ENCODE data around the gene RSPO1.

The RSPO1 gene

DNA sequence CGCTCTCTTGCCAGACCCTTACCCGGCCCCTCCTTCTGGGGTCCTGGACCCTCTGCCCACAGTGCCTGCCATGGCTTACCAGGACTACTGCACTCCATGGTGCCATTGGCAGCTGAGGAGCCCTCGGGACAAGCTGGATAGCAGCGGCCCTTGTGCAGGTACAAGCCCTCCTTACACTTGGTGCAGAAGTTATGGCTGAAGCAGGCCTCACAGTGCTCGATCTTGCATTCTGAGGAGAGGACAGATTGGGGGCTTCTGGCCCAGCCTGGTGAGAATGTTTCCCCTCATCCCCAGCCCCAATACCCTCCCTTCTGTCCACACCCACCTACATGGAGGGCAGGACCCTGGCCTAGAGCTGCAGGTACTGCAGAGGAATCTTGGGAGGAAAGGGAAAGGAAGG, 20.6 kb downstream of the RSPO1 start:
- Mint-ChIP-seq H3K27me3 (peaks cover 50% of the 10 kb centered on the region), H3K27ac (no peak overlapping the region), H3K9me3 (no peaks in the 10 kb centered on the region), H3K4me1 (no peaks in the 10 kb centered on the region), H3K36me3 (no peaks in the 10 kb centered on the region), H3K4me3 (no peak overlapping the region)
- ATAC-seq, result no peak

DNA sequence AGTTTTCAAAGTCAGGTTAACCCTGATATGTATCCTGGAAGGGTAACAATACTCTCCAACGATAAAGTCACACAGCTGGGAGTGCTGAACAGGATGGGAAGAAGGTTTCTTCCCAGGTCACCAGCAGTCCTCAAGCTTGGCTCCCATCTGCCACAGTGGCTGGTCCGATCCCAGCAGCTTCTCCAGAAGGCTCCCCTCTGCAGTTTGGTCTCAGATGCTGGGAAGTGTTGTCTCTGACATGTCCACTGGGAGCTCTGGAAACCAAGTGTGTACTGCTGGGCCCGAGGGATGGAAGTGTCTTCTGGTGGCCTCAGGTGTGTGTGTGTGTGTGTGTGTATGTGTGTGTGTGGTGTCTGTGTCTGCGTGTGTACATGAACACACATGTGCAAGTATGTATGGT, 22.5 kb downstream of the RSPO1 start:
- Mint-ChIP-seq H3K9me3 (no peaks in the 10 kb centered on the region), H3K27ac (no peak overlapping the region), H3K27me3 (peaks cover 34% of the 10 kb centered on the region), H3K4me3 (no peak overlapping the region), H3K36me3 (no peaks in the 10 kb centered on the region), H3K4me1 (no peaks in the 10 kb centered on the region)
- ATAC-seq, result no peak

DNA sequence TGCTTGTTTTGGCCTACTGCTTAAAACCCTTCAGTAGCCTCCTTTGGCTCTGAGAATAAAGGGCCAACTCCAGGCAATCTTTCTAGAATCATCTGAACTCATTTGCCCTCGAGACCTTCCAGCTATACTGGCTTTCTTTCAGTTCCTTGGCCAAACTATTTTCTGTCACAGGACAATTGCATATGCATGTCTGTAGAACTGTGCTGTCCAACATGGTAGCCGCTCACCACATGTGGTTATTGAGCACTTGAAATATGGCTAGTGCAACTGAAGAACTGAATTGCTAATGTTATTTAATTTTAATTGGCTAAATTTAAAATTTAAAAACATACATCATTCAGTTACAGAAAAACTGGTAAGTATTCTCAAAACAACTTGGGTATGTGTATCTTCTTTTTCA, 24.7 kb downstream of the RSPO1 start:
- no peaks in the 10 kb centered on the region for H3K9me3 Mint-ChIP-seq
- H3K27me3 Mint-ChIP-seq, result peaks cover 25% of the 10 kb centered on the region
- no peak overlapping the region for H3K27ac Mint-ChIP-seq
- ATAC-seq, result no peak
- no peaks in the 10 kb centered on the region for H3K36me3 Mint-ChIP-seq
- no peak overlapping the region for H3K4me3 Mint-ChIP-seq
- H3K4me1 Mint-ChIP-seq, result no peaks in the 10 kb centered on the region

- Mint-ChIP-seq H3K27me3 (peaks cover 28% of the 10 kb centered on the region), H3K4me1 (no peaks in the 10 kb centered on the region), H3K9me3 (no peaks in the 10 kb centered on the region), H3K27ac (no peak overlapping the region), H3K4me3 (no peak overlapping the region), H3K36me3 (no peaks in the 10 kb centered on the region)
- no peak for ATAC-seq
Measured at GRCh38 chr1:37609002-37609401, 25.7 kb downstream of the RSPO1 start.

DNA sequence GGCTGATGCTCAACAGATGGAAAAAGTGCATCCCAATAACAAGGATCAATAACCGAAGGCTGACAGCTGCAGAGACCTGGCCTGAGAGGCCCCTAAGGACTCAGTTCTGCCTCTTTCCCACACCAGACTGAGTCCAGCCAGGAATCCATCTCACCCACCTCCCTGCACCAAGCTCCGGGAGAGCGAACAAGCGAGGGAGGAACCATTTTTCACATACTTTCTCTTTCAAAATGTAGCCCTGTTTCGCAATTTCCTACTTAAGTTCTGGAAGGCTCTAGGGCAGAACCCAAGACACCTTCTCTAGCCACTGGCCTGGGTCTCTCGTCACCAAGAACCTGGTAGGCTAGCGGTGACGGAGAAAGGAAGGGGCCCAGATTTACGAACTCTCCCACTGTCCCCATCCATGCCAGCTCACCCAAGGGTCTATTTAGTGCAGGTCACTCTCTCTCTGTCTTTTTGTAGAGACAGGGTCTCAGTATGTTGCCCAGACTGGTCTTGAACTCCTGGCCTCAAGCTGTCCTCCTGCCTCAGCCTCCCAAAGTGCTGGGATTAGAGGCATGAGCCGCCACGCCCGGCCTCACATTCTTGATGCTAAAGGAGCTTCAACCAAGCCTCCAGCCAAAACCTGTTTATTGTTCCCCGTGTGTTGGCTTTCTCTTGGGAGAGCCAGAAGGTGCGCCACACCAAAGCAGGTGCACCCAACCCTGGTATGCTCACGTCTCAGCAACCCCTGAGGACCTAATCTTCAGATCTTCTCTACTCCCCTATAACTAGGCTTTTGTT, 28.0 kb downstream of the RSPO1 start:
- Mint-ChIP-seq H3K36me3 (no peaks in the 10 kb centered on the region), H3K4me3 (no peak overlapping the region), H3K27me3 (peaks cover 22% of the 10 kb centered on the region), H3K9me3 (no peaks in the 10 kb centered on the region), H3K4me1 (peaks cover 6% of the 10 kb centered on the region), H3K27ac (no peak overlapping the region)
- ATAC-seq, result no peak

DNA sequence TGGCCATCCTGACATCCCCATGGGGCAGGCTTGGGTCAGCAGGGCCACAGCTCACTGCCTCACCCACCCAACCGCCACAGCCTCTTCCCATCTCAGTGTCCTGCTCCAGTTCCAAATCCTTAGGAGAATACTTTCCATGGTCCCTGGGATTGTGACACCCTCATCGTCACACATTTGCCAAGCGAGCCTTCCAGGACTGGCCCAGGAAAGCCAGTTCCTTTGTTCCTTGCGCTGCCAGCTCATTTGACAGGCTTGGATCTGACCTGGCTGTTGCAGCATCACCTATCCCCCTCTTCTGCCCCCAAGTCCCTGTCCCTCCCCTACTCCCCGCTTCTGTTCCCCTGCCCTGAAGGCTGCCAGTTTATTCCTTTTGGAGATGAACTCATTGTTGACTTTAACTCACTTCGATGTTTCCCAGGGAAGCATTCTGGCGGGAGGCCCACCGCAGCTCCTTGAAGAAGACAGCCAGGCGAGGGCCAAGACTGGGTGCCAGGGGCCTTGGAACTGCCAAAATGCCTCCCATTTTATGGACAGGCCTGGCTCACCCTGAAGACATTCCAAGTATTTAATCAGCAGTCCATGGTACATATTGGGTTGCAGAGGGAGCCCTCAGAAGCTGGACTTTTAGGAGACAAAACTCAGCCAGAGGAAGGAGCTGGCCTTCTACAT, 28.8 kb downstream of the RSPO1 start:
- ATAC-seq, result no peak
- H3K4me3 Mint-ChIP-seq, result no peak overlapping the region

DNA sequence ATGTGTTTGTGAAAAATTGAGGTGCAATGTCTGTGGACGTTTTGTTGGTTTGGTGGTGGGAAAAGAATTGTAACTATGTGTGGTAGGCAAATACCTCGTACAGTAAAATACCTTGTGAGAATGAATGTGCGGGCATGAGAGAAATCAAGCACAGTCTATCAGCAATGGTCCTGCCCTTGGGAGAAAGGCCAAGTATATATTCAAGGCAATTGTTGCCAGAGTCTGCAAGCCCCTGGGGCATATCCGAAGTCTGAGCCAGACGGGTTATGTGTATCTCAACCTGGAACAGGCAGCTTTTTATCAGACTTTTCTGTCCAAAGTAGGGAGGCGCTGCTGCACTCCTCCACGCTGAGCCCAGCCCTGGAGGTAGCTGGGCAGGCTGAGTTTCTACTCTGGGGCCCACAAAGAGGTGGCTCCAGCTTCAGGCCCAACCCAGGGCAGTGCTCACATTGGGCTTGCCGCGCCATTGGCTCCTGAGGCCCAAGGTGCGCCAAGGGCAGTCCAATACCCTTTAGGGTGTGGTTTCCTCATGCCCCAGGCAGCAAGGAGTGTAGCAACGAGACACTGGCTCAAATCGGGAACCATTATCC, 29.5 kb downstream of the RSPO1 start:
- ATAC-seq, result no peak
- H3K4me3 Mint-ChIP-seq, result no peak overlapping the region
- no peaks in the 10 kb centered on the region for H3K9me3 Mint-ChIP-seq
- no peak overlapping the region for H3K27ac Mint-ChIP-seq
- peaks cover 22% of the 10 kb centered on the region for H3K27me3 Mint-ChIP-seq
- peaks cover 6% of the 10 kb centered on the region for H3K4me1 Mint-ChIP-seq
- no peaks in the 10 kb centered on the region for H3K36me3 Mint-ChIP-seq

More for the DNA sequence above, 28.8 kb downstream of the RSPO1 start:
- Mint-ChIP-seq H3K36me3 (no peaks in the 10 kb centered on the region), H3K9me3 (no peaks in the 10 kb centered on the region), H3K27me3 (peaks cover 22% of the 10 kb centered on the region), H3K4me1 (peaks cover 6% of the 10 kb centered on the region), H3K27ac (no peak overlapping the region)

DNA sequence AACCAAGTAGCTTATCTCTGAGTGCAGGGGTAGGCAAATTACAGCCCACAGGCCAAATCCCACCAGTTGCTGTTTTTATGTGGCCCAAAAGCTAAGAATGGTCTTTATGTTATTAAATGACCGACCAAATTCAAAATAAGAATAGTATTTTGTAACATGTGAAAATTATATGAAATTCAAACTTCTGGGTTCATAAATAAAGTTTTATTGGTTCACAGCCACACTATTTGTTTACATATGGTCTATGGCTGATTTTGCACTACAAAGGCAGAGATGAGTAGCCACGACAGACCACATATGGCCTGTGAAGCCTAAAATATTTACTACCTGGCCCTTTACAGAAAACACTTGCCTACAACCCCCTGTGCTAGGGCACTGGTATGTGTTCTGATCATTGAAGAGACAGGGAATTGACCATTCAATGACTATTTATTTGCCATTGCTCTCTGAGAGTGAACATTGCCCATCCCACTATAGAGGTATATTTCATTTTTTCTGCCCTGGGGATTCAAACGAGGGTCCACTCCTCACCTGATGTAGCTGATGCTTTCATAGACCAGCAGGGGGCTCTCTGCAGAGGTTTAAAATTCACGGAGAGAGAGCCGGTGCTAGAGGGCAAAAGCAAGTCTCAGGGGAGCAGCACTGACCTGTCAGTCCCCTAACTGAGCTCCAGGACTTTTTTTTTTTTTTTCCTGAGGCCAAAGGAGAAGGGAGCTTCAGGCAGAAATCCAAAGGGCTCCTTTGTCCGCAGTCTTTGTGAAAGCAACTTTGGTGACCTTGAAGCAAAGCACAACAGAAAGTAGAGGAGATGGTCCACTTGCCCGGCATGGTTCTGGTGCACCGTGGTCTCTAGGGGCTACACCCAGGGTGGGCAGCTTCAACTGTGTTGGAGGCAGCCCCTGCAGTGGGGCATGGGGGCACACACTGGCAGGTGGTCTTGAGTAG, 31.7 kb downstream of the RSPO1 start:
- peak; percentile 45 for ATAC-seq
- Mint-ChIP-seq H3K4me1 (peaks cover 6% of the 10 kb centered on the region), H3K27me3 (peaks cover 22% of the 10 kb centered on the region), H3K9me3 (no peaks in the 10 kb centered on the region), H3K27ac (no peak overlapping the region), H3K36me3 (no peaks in the 10 kb centered on the region), H3K4me3 (peak overlapping the region; percentile 28)

DNA sequence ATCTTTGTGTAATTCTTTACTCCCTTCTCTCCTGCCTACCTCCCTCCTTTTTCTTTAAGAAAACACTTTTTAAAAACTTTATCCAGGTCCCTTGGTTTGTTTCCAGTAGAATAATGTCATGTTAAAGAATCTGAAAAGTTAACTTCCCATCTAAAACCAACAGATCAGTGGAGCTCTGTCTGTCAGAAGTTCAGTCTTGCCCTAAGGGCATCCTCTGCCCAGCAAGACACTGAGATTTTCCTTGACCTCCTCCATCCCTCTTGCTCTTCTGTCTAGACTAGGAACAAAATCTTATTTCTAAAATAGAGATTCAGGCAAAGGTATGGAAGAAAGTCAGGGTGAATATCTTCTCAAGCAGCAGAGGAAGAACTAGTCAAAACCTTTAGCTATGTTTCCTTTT, 33.3 kb downstream of the RSPO1 start:
- no peak for ATAC-seq
- Mint-ChIP-seq H3K27me3 (peaks cover 21% of the 10 kb centered on the region), H3K4me3 (no peak overlapping the region), H3K4me1 (peaks cover 9% of the 10 kb centered on the region), H3K36me3 (no peaks in the 10 kb centered on the region), H3K27ac (no peak overlapping the region), H3K9me3 (no peaks in the 10 kb centered on the region)

GRCh38 chr1:37599940-37600339, 34.8 kb downstream of the RSPO1 start:
- Mint-ChIP-seq H3K4me3 (no peak overlapping the region), H3K27me3 (peaks cover 11% of the 10 kb centered on the region), H3K4me1 (peaks cover 23% of the 10 kb centered on the region), H3K36me3 (no peaks in the 10 kb centered on the region), H3K27ac (no peak overlapping the region), H3K9me3 (no peaks in the 10 kb centered on the region)
- no peak for ATAC-seq

- Mint-ChIP-seq H3K4me3 (peak overlapping the region; percentile 99), H3K27ac (peak overlapping the region; percentile 95), H3K9me3 (no peaks in the 10 kb centered on the region), H3K36me3 (no peaks in the 10 kb centered on the region), H3K4me1 (peaks cover 23% of the 10 kb centered on the region), H3K27me3 (no peaks in the 10 kb centered on the region)
- ATAC-seq, result no peak
Measured at GRCh38 chr1:37596182-37596667, 38.5 kb downstream of the RSPO1 start.

- ATAC-seq, result peak; percentile 100
Measured at GRCh38 chr1:37595440-37596181, 39.1 kb downstream of the RSPO1 start, which contains the start of gene GNL2. Gene GNL2, minus strand, starts transcription at chr1:37595937. Its CDS starts 115 bp downstream, at chr1:37595822.

DNA sequence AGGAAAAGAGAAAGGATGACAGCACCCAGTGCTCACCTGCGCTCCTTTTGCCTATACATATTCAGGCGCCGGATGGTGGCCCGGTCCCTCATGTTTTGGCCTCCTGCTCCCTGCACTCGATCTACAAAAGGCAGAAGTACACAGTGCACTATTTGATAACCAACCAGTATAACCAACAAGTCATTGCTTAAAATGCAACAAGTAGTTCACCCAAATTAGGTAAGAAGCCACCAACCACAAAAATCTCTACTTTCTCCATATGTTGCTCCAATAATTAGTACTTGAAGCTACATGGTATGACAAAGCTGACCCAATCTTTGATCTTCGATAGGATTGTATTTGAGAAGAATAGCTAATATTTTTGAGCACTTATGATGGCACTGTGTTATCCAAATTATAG, 41.0 kb downstream of the RSPO1 start:
- no peaks in the 10 kb centered on the region for H3K27me3 Mint-ChIP-seq
- no peak overlapping the region for H3K4me3 Mint-ChIP-seq
- H3K36me3 Mint-ChIP-seq, result peaks cover 15% of the 10 kb centered on the region
- peaks cover 23% of the 10 kb centered on the region for H3K4me1 Mint-ChIP-seq
- H3K9me3 Mint-ChIP-seq, result no peaks in the 10 kb centered on the region
- no peak for ATAC-seq
- H3K27ac Mint-ChIP-seq, result no peak overlapping the region

More at GRCh38 chr1:37595440-37596181, 39.1 kb downstream of the RSPO1 start, which contains the start of gene GNL2:
- Mint-ChIP-seq H3K4me3 (peak within 1 kb of the TSS; percentile 99), H3K27ac (peak within 1 kb of the TSS; percentile 95), H3K9me3 (no peaks in the 10 kb centered on the region), H3K27me3 (no peaks in the 10 kb centered on the region), H3K36me3 (peaks cover 5% of the 10 kb centered on the region), H3K4me1 (peaks cover 23% of the 10 kb centered on the region)

- Mint-ChIP-seq H3K4me1 (no peaks in the 10 kb centered on the region), H3K4me3 (no peak overlapping the region), H3K27me3 (no peaks in the 10 kb centered on the region), H3K27ac (no peak overlapping the region), H3K9me3 (no peaks in the 10 kb centered on the region), H3K36me3 (peaks cover 44% of the 10 kb centered on the region)
- ATAC-seq, result no peak
Measured at GRCh38 chr1:37588939-37589338, 45.8 kb downstream of the RSPO1 start.
